ENCODE data around the gene ITFG2.
A peak's percentile ranks its signal among the peaks of the same experiment; 100 is the strongest.

The ITFG2 gene

DNA sequence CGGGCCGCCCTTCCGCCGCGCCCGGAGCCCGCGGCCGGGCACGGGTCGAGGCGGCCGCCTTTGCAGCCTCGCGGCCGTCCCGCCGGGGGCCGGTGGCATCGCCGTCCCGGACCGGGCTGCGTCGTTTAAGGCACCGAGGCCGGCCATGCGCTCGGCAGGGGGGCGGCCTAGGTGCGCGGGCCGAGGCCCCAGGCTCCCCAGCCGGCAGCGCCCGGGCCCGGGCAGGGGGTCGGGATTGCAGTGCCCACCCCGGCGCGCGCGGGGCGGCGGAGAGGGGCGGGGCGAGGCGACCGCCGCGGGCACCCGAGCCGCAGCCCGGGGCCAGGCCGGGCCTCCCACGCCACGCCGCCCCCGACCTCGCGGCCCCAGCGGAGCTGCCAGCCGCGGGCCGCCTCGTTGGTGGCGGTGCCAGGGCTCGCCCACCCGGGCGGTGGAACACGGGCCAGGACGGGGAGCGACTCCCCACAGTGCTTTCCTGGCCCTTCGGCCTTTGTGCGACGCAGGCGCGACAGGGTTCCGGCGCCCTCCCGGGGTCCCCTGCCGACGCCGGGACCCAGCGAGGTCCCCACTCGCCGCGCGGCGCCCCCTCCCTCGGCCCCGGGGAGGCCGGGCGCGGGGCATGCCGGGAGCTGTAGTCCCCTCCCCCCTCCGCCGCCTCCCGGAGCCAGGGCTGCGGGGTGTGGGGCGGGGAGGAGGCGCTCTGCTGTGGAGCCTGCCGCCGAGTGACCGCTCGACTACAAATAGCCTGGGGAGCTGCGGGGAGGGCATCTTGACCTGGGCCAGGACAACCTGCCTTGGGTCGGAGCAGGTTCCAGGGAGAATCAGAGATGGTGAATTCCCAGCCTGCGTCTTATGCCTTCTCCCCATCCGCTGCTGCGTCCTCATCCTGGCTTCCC lies 16.9 kb upstream of the ITFG2 start:
- DNase-seq = peak; percentile 57

DNA sequence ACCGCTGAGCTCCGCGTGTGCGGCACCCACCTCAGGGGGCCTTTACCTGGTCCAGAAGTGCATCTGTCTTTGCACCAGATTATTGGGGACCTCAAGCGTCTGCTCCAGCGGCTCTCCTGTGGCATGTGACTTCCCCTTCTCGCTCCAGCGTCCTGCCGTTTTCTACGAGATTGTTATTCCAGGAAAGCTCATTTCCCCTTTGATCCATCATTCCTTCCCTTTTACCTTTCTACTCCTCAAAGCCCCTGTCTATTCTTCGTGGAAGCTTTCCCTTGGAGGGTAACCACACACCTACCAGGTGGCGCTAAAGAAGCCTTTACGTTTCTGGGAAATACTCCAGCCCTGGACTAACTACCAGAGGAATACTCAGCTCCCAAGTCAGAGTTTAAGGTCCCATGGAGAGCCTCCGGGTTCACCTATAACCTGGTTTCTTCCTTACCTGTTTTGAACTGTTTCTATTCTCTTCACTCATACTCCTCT lies 16.2 kb upstream of the ITFG2 start:
- DNase-seq = no peak

DNA sequence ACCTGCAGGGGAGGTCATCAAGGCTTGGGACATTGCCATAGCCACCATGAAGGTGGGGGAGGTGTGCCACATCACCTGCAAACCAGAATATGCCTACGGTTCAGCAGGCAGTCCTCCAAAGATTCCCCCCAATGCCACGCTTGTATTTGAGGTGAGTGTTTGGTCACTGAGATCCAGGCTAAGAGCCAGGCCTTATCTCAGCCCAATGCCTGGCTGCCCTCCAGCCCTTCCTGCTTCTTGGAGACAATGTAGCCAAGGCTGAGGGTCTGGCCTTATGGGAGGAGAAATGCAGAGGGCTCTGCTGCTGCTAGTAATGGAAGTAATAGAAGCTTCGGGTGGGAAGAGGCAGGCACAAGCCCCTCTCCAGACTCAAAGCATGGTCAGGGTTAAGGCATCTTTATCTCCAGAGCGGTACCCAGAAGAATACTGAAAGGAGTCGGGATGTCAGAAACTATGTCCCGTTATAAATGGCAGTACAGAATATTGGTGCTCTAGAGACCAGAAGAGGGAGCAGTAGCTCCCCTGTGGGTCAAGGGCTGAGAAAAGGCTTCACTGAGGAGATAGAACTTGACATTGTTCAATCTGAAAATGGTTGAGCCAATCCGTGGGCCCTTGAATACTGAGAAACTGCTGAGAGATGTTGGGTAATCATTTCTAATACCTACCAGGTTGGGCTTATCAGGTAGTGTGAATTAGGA lies 14.6 kb upstream of the ITFG2 start:
- DNase-seq = no peak

DNA sequence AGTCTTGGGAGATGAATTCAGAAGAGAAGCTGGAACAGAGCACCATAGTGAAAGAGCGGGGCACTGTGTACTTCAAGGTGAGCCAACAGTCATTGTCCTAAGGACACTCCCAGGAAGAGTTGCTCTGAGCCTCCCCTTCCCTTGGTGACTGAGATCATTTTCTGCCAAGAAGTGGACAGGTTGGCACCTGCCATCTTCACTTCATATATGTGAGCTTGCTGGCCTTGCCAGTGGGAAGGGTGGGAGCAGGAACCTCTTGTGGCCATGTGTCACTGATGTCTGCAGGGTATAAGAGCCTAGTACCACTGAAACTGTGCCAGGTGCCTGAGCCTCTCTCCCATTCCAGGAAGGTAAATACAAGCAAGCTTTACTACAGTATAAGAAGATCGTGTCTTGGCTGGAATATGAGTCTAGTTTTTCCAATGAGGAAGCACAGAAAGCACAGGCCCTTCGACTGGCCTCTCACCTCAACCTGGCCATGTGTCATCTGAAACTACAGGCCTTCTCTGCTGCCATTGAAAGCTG lies 12.4 kb upstream of the ITFG2 start:
- DNase-seq = no peak

DNA sequence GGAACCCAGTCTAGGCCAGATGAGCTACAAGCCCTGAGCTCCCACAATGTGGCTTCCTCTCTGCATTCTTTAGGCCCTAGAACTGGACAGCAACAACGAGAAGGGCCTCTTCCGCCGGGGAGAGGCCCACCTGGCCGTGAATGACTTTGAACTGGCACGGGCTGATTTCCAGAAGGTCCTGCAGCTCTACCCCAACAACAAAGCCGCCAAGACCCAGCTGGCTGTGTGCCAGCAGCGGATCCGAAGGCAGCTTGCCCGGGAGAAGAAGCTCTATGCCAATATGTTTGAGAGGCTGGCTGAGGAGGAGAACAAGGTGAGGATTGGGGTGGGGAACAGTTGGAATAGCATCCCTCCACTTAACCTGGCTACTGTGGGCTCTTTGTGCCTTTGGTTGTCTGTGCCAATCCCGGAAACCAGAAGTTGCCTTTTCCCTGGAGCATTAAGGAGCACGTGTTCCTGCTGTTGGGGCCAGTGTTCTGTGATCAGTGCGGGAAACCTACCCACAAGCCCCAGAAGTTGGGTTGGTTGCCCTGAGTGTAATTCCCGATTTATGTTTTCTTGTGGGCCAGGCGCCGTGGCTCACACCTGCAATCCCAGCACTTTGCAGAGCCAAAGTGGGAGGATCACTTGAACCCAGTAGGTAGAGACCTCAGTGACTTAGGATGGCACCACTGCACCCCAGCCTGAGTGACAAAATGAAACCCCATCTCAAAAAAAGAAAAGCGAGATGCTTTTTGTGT lies 11.3 kb upstream of the ITFG2 start:
- no peak for DNase-seq

DNA sequence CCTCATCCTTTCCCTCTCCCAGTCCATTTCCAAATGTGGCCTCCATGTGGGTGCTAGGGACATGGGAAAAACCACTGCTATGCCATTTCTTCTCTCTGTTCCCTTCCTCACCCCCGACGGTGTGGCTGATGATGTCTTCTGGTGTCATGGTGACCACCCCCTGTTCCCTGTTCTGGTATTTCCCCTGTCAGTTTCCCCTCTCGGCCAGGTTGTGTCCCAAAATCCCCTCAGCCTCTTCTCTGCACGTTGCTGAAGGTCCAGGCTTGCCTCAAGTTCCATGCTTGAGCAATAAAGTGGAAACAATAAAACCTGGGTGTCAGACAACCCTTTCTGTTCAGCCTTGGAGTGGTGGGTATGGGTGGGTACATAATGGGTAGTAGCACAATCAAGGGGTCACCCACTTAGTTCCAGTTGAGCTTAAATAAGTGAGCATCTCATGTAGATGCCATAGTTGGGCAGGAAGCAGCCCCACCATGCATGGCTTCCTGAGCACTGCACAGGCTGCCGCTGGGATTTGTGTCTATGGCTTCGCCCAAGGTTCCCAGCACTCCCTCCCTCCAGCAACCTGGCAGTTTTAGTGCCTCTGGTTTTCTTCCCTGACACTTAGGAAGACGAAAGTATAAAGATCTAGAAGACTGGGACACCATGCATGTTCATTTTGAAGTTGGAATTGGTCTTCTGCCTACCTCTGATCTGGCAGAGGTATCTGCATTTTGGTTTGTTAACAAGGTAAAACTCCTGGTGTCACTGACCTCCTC lies 8.7 kb upstream of the ITFG2 start:
- DNase-seq = no peak

DNA sequence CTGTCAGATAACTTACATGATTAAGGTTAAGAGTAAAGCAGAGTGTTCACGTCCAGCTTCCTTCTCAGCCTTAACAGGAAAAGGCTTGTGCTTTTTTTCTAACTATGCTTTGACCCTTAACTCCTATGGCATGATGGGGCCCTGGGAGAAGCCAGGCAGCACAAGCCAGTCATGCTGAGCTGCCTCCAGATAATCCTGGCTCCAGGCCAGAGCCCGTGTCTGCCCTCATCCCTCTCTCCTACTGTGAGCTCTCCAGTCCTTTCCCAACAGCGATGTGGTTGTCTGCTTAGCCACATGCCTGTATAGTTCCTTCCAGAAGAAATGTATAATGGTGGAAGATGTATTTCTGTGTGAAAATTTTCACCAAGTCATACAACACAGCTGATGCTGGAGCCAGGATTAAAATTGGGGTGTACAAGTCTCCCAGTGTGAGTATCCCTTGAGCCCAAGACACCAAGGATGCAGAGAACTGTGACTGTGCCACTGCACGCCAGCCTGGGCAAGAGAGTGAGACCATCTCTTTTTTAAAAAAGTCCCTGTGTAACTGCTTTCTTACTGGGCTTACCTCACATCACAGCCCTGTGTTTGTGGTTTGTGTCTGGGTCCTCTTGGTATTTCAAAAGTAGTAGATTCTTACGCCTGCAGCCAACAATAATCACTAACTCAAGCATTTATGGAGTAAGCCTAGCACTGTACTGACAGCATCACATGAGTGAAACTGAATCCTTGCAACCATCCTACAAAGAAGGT lies 7.9 kb upstream of the ITFG2 start:
- no peak for DNase-seq

DNA sequence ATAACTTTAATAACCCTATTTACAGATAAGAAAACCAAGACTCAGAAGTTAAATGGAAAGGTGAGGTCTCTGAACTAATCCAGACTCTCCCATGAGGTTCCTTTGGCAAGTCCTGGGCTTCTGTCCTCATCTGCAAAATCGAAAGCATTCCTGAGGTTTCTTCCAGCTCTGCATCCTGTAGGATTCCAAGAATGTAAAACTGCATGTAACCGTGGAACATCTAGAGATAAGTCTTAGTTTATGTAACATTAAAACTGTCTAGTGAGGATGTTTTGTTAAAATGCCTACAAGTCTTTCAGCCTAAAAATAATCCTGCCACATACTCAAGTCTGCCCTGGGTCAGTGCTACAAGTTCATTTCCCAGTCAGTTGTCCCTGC lies 7.3 kb upstream of the ITFG2 start:
- no peak for DNase-seq

DNA sequence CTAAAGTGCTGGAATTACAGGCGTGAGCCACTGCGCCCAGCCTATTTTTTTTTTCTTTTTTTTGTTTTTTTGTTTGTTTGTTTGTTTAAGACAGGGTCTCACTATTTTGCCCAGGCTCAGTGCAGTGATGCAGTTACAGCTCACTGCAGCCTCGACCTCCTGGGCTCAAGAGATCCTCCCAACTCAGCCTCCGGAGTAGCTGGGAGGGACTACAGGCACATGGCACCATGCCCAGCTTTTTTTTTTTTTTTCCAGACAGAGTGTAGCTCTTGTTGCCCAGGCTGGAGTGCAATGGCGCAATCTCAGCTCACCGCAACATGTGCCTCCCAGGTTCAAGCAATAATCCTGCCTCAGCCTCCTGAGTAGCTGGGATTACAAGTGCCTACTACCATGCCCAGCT lies 5.8 kb upstream of the ITFG2 start:
- DNase-seq = no peak

DNA sequence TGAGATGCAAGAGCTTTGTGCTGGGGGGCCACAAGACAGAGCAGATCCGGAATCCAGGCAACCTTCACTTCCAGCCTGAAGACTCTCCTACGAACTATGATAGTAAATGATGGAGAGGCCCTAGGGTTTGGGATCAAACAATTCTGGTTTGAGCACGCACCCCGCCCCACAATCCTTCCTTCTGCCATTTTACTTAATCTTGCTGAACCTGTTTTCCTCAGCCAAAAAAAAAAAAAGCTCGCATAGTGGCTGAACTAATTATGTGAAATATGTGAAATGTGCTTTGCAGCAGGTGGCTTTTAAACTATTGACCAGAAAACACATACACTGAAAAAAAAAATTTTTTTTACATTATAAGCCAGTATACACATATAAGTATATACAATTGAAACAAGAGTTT lies 667 bp upstream of the ITFG2 start:
- DNase-seq = no peak

DNA sequence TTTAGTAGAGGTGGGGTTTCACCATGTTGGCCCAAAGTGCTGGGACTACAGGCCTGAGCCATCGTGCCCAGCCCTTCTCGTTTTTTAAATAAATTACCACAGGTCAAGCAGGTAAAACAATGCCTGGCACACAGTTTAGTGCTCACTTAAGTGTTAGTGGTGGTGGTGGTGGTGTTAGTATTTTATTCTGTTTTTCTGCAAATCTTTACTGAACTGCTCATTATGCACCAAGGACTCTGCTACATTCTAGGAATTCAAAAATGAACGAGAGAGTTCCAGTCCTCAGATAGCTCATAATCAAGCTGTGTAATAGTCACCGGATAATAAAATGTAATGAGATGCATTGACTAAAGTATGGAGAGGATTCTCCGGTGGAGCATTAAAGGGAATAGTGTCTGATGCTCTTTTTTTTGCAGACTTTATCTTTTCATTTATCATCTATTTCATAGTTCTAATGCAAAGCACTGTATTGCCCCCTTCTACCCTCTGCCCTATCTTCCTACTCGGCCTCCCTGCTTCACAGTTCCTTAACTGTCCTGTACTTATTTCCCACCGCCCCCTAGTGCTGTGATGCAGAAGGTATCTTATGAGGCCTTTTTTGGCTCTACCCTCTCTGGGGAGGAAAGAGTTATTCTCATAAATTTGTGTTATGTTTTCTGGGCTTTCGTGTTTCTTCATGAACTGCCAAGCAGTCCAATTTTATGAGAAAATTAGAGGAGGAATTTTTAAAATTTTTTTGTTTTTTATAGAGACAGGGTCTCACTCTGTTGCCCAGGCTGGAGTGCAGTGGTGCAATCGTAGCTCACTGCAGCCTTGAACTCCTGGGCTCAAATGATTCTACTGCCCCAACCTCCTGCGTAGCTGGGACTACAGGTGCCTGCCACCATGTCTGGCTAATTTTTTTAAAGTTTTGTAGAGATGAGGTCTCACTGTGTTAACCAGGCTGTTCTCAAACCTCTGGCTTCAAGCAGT lies 1.0 kb downstream of the ITFG2 start:
- peak; percentile 28 for DNase-seq

DNA sequence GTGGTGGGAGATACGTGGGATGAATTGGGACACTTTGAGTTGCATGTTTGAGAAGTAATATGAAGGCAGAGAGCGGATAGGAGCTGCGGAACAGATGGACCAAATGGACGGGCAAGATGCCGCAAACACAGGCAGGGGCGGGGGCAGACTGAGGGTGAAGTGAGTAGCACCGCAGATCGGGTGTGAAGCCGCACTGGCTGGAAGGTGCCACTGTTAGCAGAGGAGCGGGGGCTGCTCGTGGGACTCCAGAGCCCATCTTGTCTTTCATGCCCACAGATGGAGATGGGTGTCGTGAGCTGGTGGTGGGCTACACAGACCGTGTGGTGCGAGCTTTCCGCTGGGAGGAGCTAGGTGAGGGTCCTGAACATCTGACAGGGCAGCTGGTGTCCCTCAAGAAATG lies 7.3 kb downstream of the ITFG2 start:
- DNase-seq = no peak

DNA sequence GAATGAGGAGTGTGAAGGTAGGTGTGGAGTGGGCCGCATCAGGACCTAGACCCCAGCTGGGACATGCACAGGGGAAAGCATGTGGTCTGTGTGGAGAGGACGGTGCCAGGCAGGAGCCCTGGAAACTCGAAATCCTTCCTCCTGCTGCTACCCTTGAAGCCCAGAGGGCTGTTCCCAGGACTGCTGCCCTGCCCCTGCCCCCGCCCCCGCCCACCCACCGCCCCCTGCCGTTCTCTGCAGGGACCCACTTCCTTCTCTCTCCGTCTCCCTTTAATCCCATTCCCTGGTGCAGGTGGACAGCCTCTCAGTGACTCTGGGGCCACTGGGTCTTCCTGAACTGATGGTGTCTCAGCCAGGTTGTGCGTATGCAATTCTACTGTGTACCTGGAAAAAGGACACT lies 8.0 kb downstream of the ITFG2 start:
- no peak for DNase-seq

DNA sequence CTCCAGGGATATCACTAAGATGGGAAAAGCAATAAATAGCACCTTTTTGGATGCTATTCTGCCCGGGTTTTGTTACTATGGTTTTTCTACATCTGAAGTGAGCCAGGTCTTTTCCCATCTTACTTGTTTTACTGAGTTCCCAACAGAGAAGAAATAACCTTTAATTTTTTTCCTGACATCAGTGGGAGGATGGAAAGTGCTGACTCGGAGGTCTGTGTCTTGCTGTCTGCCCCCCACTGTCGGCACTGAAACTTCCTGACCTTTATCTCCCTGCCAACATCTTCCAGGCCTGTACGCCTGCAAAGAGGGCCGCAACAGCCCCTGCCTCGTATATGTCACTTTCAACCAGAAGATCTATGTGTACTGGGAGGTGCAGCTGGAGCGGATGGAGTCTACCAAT lies 11.0 kb downstream of the ITFG2 start:
- DNase-seq = no peak

DNA sequence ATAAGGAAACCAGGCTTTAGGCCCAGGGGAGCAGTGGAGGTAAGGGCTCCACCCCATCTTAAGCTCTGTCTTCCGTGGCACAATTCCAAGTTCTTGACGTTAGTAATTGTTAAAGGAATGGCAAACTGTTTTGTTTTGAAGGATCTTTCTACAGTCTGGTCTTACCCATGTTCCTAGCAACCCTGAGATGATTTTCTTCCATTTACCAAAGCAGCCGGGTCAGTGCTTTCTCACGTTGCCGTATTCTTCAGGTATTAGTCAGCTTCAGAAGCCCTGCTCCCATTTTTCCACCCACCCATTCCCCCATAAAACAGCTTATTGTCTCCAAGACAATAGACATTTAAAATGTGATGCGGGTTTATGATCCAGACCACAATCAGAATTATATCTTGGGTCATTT lies 12.1 kb downstream of the ITFG2 start:
- no peak for DNase-seq

DNA sequence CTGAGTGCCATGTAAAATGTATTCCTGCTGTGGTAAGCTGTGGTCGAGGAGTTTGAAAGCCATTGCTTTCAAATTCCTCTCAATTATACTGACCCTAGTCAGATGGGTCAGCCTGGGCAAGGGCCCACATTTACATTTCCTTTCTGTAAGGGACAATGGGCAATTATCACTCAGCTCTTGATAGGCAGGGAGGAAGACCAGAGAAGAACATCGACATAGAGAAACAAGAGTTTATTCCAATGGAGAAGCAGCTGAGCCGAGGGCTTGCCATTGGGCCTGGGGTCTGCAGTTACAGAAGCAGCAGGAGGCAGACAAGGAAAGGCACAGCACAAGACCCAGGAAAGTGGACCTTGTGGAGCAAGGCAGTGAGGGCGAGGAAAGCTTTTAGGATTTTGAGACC lies 12.7 kb downstream of the ITFG2 start:
- DNase-seq = no peak

DNA sequence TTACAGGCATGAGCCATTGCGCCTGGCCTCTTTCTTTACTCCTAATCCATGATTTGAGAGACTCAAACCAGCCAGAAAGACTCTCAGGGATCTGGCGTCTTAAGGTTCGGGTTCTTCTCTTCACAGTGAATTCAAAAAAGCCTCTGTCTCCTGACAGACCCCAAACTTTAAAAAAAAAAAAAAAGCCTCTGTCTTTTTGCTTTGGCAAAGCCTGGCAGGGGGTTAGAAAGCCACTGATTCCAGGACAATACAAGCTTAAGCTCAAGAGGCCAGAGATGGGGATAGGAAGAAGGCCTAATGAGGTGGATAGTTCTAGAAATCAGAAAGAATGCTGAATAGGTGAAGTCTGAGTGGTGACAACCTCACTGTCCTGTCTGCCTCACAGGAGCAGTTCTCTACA lies 13.6 kb downstream of the ITFG2 start:
- DNase-seq = no peak

DNA sequence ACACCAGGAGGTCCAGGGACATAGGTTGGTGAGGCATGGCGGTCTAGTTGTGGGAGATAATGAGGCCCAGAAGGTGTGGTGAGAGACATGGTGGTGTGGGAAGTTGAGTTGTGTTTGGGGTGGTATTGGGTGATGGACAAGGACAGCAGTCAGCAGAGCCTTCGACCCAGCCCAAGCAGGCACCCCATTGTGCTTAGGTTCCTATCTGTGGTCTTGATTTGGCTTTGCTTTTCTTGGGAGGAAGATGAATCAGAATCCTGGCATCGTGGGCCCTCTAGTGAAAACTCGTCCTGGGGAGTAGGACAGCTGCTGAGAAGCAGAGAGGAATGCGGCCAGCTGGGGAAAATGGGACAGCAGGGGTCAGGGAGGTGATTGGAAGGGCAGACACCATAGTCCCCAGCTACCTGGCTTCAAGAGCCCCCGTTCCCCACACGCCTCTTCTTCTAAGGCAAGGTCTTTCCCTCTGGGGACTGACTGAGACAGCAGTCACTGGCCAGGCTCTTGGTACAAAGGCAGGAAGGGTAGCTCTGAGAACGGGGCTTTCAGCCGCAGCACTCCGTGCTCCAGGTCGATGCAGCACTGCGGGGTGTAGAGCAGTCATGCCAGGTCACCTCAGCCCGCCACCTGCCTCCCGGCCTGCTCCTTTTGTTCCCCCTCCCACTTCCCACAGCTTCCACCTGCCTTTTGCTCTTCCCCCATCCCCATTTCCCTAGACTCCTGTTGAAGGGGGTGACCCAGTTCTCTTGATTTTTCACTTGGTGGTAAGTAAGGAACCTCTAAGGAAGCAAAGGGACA lies 14.4 kb downstream of the ITFG2 start:
- DNase-seq = no peak

DNA sequence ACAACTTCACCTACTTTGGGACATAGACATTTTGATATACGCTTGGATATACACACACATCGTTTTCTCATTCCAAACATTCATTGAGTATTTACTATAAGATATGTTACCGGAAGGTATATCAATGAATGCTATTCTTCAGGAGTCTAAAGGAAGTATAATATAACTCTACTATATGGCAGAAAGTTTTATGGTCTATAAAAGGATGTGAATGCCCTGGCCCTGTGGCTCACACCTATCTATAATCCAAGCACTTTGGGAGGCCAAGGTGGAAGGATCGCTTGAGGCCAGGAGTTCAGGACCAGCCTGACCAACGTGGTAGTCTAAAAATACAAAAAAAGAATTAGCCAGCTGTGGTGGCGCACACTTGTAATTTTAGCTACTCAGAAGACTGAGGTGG lies 16.8 kb downstream of the ITFG2 start:
- no peak for DNase-seq
